Skin epidermis (tissue), 12 donors: ENCODE results near the gene C22orf39.

ENCODE experiments used
- H3K27ac ChIP-seq, 21 experiments: fragments of 200-600 bp; sonication (generic) in 11 of 21; one replicate each; pipeline ENCODE4 v1.5.0; 2020; ENCODE audit warnings: mild to moderate bottlenecking in 3 of 21, inconsistent platforms in 2 of 21, moderate library complexity in 2 of 21
- H3K4me3 ChIP-seq, 7 experiments: fragments of 200-600 bp; sonication (generic) in 2 of 7; one replicate each; pipeline ENCODE4 v1.5.0; 2020; ENCODE audit warnings: inconsistent platforms in 2 of 7, mild to moderate bottlenecking in 2 of 7, moderate library complexity in 1 of 7

The C22orf39 gene

GRCh38 chr22:19434829-19435580, 12.5 kb downstream of the C22orf39 start:
- Histone ChIP-seq H3K4me3 (no peak overlapping the region), H3K27ac (peak overlapping the region in 1 of 21 experiments; percentile 30)

- H3K4me3 ChIP-seq = no peak overlapping the region
- H3K27ac ChIP-seq = peak overlapping the region in 1 of 21 experiments; percentile 30
These were observed 13.1 kb downstream of the C22orf39 start for GRCh38 chr22:19434401-19434800.

DNA sequence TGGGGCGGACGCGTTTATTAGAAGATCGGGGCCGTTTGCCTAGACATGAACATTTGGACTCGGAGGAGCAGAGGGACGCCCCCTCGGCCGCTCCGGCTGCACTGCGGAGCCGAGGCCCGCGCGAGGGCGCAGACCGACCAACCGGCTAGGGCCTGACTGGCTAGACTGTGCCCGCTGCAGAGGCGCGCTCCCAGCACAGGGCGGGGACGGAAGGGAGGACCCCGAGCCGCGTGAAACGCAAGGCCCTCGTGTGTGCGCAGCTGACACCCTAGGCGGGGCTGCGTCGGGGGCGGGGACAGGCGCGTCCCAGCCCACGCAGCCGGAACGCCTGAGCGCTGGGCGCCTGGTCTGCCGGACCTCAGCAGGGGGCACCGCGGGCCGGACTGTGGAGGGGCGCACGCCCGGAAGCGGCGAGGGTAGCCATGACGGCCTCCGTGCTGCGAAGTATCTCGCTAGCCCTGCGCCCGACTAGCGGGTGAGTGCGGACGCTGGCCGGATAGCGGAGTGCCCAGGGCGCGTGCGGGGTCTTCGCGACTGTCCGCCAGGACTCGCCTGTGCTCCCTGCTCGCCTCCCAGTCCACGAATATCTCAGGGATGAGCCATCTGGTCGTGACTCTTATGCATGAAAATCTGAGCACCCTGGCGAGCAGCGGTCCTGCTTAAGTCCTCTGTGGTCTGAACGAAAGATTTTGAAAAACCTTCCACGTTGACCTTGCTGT, 15.2 kb downstream of the C22orf39 start, which contains the start of gene MRPL40:
TSS of gene MRPL40 (plus strand) at position 413 of the 719 bp plus-strand sequence. CDS start at position 423, 10 bp downstream.
- H3K4me3 ChIP-seq = peak within 1 kb of the TSS; percentile 78 to 97 (median 88)
- H3K27ac ChIP-seq = peak within 1 kb of the TSS; percentile 83 to 100 (median 97)

GRCh38 chr22:19431649-19432132, 15.8 kb downstream of the C22orf39 start, which contains the start of gene HIRA:
Gene HIRA (minus strand): TSS chr22:19431733. CDS start chr22:19431476, 257 bp downstream.
- peak within 1 kb of the TSS; percentile 83 to 100 (median 97) for H3K27ac ChIP-seq
- peak within 1 kb of the TSS; percentile 78 to 97 (median 88) for H3K4me3 ChIP-seq

DNA sequence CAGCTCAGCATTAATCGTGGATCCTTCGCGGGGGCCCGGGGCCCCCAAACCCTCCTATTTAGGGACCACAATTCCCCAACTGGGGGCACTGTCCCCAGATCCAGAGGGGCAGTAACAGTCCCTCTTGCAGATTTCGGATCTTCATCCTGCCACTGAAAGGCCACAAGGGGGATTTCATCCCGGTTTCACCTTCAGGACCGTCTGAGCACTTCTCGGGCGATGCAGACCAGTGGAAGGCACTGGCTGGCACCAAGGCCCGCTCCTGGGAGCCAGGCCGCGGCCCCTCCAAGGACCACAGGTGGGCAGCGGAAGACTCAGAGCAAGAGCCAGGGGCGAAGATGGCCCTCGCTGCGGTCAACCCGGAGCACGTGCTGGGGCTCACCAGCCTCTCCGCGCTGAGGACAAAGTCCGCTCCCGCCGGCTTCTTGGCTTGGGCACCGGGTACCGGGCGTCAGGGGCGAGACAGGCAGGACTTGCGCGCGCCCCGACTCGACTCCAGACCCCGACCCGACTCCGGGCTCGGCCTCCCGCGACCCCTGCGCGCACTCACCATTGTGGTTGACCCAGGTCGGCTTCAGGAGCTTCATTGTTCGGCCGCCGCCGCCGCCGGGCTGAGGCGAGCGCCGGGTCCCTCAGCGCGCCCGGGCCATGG, 16.5 kb downstream of the C22orf39 start:
- peak overlapping the region; percentile 78 to 97 (median 88) for H3K4me3 ChIP-seq
- H3K27ac ChIP-seq = peak overlapping the region; percentile 57 to 99 (median 83)

- Histone ChIP-seq H3K27ac (peak overlapping the region; percentile 57 to 99 (median 83)), H3K4me3 (peak overlapping the region; percentile 78 to 97 (median 88))
These were observed 17.3 kb downstream of the C22orf39 start for GRCh38 chr22:19429950-19430889.

- Histone ChIP-seq H3K4me3 (no peak overlapping the region), H3K27ac (no peak overlapping the region)
These were observed 23.4 kb downstream of the C22orf39 start for GRCh38 chr22:19424186-19424500.

DNA sequence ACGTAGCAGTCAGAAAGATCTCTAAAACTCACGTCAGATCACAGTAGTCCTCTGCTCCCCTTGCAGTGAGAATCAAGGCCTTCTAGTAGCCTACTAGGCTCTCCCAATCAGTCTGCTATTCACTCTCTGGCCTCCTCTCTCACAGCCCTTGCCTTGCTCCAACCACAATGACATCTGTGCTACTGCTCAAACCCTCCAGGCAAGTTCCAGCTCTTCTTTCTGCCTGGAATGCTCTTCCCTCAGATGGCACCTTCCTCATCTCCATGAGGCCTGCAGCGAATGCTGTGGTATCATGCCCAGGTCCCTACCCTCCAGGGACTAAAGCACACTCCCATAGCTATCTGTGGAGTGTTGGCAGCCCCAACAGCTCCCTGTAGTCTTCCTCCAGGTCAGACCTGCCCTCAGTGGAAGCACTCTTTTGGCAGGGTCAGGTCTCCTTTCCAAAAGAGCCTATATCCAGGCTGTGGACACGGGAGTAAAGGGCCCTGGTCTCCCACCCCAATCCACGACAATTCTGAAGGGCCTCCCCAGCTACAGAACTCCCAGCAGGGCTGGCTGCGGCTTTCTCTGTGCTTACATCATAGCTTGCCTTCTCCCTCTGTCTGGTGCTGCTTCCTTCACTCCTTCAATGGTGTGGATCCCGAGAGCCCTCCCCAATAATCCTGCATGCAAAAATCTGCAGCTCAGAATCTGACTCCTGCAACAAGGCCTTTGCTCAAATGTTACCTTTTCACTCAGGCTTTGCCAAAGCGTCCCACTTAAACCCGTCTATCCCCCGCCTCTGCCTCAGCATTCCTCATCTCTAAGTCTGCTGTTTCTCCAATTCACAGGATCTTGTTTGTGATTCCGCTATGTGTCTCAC, 24.8 kb downstream of the C22orf39 start:
- Histone ChIP-seq H3K4me3 (no peak overlapping the region), H3K27ac (peak overlapping the region in 2 of 21 experiments; percentile 17 to 44)

DNA sequence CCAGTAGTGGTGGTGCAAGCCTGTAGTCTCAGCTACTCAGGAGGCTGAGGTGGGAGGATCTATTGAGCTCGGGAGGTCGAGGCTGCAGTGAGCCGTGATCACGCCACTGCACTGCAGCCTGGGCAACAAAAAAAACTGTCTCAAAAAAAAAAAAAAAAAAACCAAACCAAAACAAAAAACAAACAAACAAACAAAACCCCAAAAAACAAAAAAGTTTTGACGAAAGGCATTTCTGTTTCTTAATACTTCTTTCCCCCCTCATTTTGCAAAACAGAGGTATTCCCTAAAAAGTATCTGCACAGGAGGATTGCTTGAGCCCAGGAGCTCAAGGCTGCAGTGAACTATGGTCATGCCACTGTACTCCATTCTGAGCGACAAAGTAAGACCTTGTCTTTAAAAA, 27.2 kb downstream of the C22orf39 start:
- Histone ChIP-seq H3K27ac (peak overlapping the region in 2 of 21 experiments; percentile 62 to 80), H3K4me3 (no peak overlapping the region)

DNA sequence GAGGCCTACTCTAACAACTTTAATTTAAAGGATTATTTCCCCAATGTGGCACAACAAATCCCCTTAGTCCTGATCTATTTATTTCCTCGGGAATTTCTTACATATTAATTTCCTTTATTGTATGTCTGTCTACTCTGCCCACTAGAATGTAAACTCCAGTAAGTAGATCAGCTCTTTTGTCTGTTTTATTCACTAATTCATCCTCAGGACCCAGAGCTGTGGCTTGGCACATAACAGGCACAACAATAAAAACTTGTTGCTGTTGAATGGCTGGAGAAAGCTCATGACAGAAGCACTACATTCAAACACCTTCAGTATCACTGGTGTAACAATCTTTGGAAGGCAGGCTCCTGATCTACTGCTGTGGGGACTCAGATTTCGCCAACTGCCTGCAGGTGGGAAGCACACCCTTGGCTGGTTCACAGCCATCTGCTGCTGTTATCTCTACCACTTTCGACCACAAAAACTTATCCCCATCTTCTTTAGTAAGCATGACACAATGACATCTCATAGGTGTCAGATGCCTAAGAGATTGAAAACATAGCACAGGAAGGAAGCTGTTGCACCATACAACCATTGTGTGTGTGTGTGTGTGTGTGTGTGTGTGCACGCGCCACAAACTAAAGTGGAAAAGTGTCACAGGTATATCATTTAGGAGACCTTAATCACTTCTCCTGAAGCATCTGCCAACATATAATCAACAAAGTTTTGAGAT, 27.9 kb downstream of the C22orf39 start:
- H3K4me3 ChIP-seq = no peak overlapping the region
- peak overlapping the region in 5 of 21 experiments; percentile 18 to 80 (median 53) for H3K27ac ChIP-seq

DNA sequence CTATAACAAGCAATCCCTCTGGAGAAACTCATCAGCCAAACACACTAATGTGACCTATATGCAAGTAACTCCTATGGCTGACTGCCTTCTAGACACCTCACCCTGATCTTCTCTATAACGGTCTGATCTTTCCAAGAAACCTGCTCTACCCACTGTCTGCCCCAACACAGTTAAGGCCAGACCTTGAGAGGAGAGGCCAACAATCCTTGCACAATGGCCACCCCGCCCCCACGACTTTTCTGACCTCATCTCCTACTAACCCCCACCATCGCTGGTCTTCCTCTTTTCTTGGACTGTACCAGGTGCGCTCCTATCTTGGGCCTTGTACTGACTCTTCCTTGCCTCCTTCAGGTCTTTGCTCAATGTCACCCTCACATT, 28.4 kb downstream of the C22orf39 start:
- H3K4me3 ChIP-seq = no peak overlapping the region
- H3K27ac ChIP-seq = peak overlapping the region in 4 of 21 experiments; percentile 18 to 80 (median 52)

- H3K27ac ChIP-seq = no peak overlapping the region
These were observed 34.6 kb downstream of the C22orf39 start for GRCh38 chr22:19412923-19413322.

GRCh38 chr22:19412478-19412877, 35.0 kb downstream of the C22orf39 start:
- Histone ChIP-seq H3K4me3 (no peak overlapping the region), H3K27ac (no peak overlapping the region)

More at GRCh38 chr22:19412923-19413322, 34.6 kb downstream of the C22orf39 start:
- no peak overlapping the region for H3K4me3 ChIP-seq

- H3K27ac ChIP-seq = no peak overlapping the region
- H3K4me3 ChIP-seq = no peak overlapping the region
These were observed 35.8 kb downstream of the C22orf39 start for GRCh38 chr22:19411690-19412045.

DNA sequence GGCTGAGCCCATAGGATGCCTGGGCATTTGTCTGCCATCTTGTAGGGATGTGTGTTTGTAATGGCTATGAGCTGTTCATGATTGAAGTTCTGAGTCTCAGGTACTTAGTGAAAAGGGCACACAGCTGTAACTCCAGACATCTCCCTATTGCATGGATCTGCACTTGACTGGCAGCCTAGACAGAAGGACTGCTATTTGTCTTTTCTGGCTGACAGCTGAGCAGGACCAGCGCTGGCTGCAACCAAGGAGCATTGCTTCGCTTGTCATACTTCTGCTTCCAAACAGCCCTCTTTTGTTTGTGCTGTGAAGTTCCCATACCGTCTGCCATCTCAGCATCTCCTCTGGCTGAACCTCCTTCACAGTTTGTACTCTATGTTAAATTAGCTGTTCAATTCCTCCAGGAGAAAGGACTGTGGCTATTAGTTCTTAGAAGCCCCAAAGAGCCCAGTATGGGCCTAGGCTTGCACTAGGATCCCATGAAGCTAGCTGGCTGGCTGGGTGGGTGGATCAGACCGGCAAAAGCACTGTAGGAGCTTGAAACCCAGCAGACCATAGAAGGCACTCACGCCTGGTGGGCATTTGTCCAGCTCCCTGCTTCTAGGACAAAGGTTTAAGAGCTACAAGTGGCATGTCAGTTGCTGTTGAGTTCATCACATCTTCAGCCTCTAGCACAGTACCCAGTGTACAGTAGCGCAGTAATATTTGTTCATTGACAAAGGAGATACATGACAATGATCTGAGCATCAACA, 36.4 kb downstream of the C22orf39 start:
- Histone ChIP-seq H3K27ac (no peak overlapping the region), H3K4me3 (no peak overlapping the region)

DNA sequence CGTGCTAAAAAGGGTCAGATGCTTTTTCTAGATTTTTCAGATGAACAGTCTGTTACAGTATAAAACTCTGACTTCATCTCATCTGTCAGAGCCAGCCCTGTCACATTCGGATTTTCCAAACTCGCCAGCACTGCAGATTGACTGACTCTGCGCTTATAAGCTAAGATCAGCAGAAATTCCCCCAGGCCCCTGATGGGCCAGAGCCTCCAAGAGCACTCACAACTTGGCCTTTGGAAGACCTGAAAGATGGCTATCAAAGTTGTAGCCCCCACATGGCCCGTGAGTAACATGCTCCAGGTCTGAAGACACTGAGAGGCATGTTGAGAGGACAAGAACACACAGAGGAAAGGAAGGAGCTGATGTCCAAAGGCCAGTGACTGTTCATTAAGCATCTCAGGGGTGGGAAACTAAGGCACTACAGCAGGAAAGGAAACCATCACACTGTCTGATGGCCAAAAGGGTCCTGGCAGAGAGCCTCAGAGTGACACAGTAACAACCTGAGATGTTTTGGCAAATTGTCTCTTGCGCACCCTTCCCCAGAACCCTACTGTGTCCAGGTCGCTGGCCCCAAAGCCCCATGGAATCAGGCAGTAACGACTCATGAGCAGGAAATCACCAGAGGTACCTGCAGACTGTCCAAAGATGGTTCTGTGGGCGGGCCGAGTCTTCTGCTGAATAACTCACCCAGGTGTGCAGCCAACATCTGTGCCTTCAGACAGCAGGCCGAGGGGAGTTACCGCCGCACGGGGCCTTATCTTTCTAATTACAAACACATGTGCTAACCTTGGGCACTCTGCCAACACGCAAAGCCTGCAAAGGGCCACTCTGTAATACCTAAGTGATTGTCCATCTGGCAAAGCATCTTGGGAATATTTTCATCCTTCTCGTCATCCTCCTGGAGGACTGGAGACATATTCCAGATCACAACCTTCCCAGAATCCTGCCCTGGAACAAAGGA, 39.6 kb downstream of the C22orf39 start:
- H3K4me3 ChIP-seq = no peak overlapping the region
- no peak overlapping the region for H3K27ac ChIP-seq
